Activated T-cell treated with anti-CD3 and anti-CD28 coated beads, Interleukin-2, amount 50 U/mL, for 24 hours (primary cell): ENCODE data around the gene ZFAND3.
"Not testable (repeated sequence)": the region's sequence is repeated elsewhere in the genome, so short reads cannot be mapped to it uniquely, and the experiment has no call there.

Source experiments
- DNase-seq: peaks from one replicate; pipeline ENCODE4 v3.0.0-alpha.2; 2020
- H3K27ac Mint-ChIP-seq: 2 replicates; pipeline ENCODE4 v1.8.0; 2020; ENCODE audit warnings: mild to moderate bottlenecking, mixed read lengths
- H3K27me3 Mint-ChIP-seq: 2 replicates; pipeline ENCODE4 v1.8.0; 2020; ENCODE audit warnings: mixed read lengths
- H3K36me3 Mint-ChIP-seq: 2 replicates; pipeline ENCODE4 v1.8.0; 2020; ENCODE audit warnings: low read depth, mixed read lengths
- H3K4me1 Mint-ChIP-seq: 2 replicates; pipeline ENCODE4 v1.8.0; 2020; ENCODE audit warnings: low read depth, mixed read lengths
- H3K4me3 Mint-ChIP-seq: 2 replicates; pipeline ENCODE4 v1.8.0; 2020; ENCODE audit warnings: mild to moderate bottlenecking, moderate library complexity, mixed read lengths
- H3K9me3 Mint-ChIP-seq: 2 replicates; pipeline ENCODE4 v1.8.0; 2020; ENCODE audit warnings: mixed read lengths

The ZFAND3 gene

DNA sequence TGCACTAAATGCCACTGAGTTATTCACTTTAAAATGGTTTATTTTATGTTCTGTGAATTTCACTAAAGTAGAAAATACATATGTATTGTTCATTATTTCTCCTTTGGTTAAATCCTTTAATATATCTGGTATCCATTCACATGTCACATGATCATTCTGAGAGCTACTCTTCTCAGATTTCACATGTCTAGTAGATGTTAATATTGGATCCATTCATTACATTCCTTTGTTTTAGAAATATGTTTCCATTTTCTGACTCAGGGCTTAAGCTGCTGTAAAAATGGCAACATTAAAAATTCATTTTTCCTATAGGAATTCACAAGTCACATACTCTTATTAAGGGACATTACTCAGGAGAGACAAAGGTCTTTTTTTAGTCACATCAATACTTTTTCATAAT, 205.4 kb downstream of the ZFAND3 start:
- H3K4me1 Mint-ChIP-seq, result peaks cover 52% of the 10 kb centered on the region
- peaks cover 4% of the 10 kb centered on the region for H3K9me3 Mint-ChIP-seq
- H3K4me3 Mint-ChIP-seq, result no peak overlapping the region
- peaks cover 12% of the 10 kb centered on the region for H3K36me3 Mint-ChIP-seq
- H3K27me3 Mint-ChIP-seq, result no peaks in the 10 kb centered on the region
- no peak overlapping the region for H3K27ac Mint-ChIP-seq
- no peak for DNase-seq

DNA sequence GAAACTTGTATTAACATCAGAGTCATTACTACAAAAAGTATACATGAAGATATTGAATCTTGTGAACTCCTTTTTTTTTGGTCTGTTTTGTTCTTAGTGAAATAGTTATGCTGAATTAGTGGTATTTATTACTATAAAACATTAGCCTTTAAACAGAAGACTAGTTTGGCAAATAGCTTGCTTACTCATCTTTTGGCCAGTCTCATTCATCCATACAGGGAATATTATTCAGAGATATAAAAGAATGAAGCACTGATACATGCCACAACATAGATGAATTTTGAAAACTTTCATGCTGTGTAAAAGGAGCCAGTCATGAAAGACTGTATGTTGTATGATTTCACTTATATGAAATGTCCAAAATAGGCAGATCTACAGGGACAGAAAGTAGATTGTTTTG, 205.9 kb downstream of the ZFAND3 start:
- DNase-seq, result no peak
- Mint-ChIP-seq H3K4me1 (peaks cover 56% of the 10 kb centered on the region), H3K27ac (no peak overlapping the region), H3K27me3 (no peaks in the 10 kb centered on the region), H3K36me3 (peaks cover 12% of the 10 kb centered on the region), H3K9me3 (peaks cover 4% of the 10 kb centered on the region), H3K4me3 (no peak overlapping the region)

DNA sequence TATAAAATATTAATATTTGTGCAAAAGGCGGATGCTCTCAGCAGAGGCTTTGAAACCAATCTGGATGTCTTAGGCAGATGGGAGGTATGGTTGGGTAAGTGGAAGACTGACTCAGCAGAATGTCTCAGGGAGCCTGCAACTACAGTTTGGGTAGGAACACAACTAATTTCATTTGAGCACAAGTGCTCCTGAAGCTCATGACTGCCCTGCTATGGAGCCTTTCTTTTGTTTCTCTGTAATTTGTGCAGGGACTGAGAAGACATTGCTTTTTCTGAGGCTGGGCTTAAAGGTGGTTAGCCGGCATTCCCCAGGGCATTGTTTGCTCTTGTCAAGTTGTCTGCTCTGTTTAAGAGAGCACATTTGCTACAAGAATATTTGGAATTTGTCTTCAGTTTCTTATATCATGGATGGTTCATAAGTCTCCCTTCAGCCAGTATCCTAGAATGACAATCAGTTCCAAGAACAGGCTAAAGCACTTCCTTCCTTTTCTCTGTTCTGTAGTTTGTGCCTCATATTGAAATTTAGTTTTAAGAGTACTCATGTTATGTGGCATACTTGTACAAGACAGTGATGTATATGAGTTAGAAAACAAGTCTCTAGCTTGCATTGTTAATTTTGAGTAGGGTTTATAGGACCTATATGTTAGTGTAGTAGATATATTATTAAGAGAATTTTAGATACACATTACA, 208.3 kb downstream of the ZFAND3 start:
- peaks cover 61% of the 10 kb centered on the region for H3K4me1 Mint-ChIP-seq
- H3K9me3 Mint-ChIP-seq, result peaks cover 4% of the 10 kb centered on the region
- H3K27me3 Mint-ChIP-seq, result no peaks in the 10 kb centered on the region
- H3K27ac Mint-ChIP-seq, result peak overlapping the region; percentile 62
- H3K4me3 Mint-ChIP-seq, result no peak overlapping the region
- peaks cover 12% of the 10 kb centered on the region for H3K36me3 Mint-ChIP-seq
- DNase-seq, result no peak

DNA sequence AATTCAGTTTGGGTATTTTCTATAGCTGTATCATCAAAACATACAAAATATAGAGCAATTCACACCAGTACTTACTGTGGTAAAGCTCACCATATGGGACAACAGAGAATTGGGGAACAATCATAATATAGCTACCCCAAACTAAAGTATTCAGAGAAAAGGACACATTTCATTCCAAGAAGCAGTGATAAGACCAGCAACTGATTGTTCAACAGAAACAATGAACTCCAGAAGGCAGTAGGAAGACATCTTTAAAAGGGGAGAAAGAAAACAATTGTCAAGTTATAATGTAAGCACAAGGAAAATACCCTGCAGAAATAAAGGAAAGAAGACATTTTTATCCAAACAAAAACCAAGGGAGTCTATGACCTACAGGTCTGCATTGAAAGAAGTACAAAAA, 210.9 kb downstream of the ZFAND3 start:
- Mint-ChIP-seq H3K27ac (no peak overlapping the region), H3K4me3 (no peak overlapping the region), H3K4me1 (peaks cover 78% of the 10 kb centered on the region), H3K9me3 (no peaks in the 10 kb centered on the region), H3K36me3 (no peaks in the 10 kb centered on the region), H3K27me3 (no peaks in the 10 kb centered on the region)
- no peak for DNase-seq

DNA sequence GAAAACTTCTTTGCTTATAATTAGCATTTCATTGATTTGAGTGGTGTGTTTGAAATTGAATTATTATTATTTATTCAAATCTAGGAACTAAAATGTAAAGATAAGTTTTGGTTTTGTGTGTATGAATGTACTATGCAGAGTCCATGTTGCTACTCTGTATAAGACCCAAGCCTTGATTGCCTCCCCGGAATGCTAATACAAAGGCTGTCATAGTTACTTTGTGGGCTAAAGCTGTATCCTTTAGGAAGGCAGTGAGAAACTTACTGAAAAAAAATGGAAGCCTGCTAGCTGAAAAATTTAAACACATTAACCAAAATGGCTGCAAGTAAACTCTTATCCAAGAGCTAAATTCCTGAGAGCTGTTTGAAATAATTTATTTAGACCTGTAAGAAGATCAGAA, 213.3 kb downstream of the ZFAND3 start:
- Mint-ChIP-seq H3K4me1 (peaks cover 75% of the 10 kb centered on the region), H3K36me3 (no peaks in the 10 kb centered on the region), H3K4me3 (no peak overlapping the region), H3K27ac (no peak overlapping the region), H3K9me3 (no peaks in the 10 kb centered on the region), H3K27me3 (no peaks in the 10 kb centered on the region)
- no peak for DNase-seq

DNA sequence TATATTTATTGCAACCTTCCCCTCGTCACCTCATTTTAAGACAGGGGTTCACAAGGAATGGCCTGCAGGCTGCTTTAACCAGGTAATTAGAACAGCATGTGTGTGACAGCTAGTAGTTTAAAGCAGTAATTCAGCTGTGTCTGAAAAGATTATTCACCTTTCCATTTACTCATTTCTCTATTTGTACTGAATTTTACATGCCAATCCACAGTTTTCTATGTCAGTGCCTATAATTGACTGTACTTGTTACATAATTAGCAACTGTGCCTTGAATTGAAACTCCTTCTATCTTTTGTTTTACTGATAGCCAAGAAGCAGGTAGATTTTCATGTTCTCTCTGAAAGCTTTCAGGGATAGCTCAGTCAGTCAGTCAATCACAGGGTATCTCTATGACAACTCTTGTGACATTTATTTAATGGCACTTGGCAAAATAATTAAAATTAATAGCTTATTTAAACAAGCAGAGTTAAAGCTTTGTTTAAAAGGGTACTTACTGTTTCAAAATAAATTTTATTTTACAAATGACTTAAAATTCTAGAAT, 214.0 kb downstream of the ZFAND3 start:
- Mint-ChIP-seq H3K4me1 (peaks cover 71% of the 10 kb centered on the region), H3K4me3 (no peak overlapping the region), H3K27ac (no peak overlapping the region), H3K36me3 (no peaks in the 10 kb centered on the region), H3K27me3 (no peaks in the 10 kb centered on the region), H3K9me3 (no peaks in the 10 kb centered on the region)
- DNase-seq, result no peak

DNA sequence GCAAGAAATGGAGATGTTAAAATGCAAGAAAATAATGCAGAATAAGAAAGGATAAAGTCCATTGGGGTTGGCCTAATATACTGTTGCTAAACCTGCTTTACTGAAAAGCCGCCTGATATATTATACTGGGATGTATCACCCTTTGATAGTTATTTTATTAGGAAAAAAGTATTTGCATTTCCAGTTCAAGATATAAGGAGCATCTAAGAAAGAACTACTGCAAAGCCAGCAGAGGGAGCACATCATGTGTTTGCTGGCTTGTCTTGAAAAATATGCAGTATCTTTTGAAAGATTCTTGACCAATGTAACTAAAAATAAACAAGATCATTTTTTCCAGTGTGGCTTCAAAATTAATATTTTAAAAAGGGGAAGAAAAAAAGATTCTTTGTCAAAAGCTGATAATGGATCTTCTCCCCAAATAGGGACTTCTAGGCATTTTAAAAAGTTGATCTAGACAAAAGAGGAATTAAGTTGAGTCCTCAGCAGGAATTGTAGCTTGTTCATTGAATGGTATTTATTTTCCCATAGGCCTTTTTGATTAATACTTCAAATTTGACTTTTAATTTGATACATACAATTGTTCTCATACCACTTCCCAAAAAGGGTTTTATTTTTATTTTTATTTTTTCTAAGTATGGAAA, 214.9 kb downstream of the ZFAND3 start:
- no peak for DNase-seq
- Mint-ChIP-seq H3K4me1 (peaks cover 69% of the 10 kb centered on the region), H3K27ac (no peak overlapping the region), H3K36me3 (peaks cover 2% of the 10 kb centered on the region), H3K9me3 (no peaks in the 10 kb centered on the region), H3K4me3 (no peak overlapping the region), H3K27me3 (no peaks in the 10 kb centered on the region)

DNA sequence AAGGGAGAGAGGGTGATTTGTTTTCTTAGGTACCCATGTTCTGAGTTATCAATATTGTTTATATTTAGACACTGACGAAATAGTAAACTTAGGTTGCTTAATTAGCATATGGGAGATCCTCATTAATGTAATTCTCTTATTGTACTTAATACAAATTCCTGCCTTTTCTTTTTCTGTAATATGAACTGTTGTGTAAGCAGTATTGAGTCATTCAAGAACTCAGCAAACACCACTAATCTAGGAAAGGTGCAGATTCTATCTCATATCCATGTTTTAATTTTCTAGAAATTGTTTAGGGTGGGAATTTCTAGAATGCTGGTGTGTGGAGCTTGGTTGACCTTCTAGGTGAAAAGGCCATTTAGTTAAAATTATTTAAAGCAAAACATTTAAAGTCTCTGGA, 216.0 kb downstream of the ZFAND3 start:
- DNase-seq, result no peak
- no peaks in the 10 kb centered on the region for H3K9me3 Mint-ChIP-seq
- H3K4me3 Mint-ChIP-seq, result no peak overlapping the region
- no peak overlapping the region for H3K27ac Mint-ChIP-seq
- H3K27me3 Mint-ChIP-seq, result no peaks in the 10 kb centered on the region
- H3K4me1 Mint-ChIP-seq, result peaks cover 65% of the 10 kb centered on the region
- peaks cover 2% of the 10 kb centered on the region for H3K36me3 Mint-ChIP-seq

DNA sequence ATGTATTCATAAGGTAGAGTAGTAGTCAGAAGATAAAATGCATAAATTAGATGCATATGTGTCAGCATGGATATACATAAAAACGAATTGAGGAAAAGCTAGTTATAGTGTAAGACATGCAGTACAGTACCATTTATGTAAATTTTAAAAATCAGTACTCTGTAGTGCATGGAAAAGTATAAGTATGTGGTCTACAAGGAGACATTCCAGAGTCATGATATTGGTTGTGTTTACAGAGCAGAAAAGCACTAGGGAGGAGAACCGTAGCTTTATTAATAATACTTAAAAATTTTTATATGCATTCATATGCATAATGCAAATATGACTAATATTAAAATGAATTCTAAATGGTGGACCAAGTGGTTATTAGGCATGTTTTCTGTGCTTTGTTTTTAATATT, 220.0 kb downstream of the ZFAND3 start:
- Mint-ChIP-seq H3K27ac (no peak overlapping the region), H3K36me3 (peaks cover 3% of the 10 kb centered on the region), H3K27me3 (no peaks in the 10 kb centered on the region), H3K4me3 (no peak overlapping the region), H3K4me1 (peaks cover 42% of the 10 kb centered on the region), H3K9me3 (no peaks in the 10 kb centered on the region)
- DNase-seq, result no peak

DNA sequence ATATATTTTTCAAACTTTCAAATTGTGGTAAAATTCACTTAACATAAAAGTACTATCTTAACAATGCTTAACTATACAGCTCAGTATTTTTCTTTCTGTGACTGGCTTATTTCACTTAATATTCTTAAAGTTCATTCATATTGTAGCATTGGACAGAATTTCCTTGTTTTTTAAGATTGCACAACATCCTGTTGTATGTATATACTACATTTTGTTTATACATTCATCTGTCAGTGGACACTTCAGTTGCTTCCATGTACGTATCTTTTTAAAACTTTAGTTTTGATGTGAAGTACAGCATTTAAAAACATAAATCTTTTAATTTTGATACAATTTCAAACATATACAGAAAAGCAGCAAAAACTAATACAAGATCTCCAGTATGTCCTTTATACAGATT, 220.7 kb downstream of the ZFAND3 start:
- Mint-ChIP-seq H3K36me3 (peaks cover 5% of the 10 kb centered on the region), H3K9me3 (no peaks in the 10 kb centered on the region), H3K4me3 (no peak overlapping the region), H3K27ac (no peak overlapping the region), H3K27me3 (no peaks in the 10 kb centered on the region), H3K4me1 (peaks cover 37% of the 10 kb centered on the region)
- DNase-seq, result no peak

DNA sequence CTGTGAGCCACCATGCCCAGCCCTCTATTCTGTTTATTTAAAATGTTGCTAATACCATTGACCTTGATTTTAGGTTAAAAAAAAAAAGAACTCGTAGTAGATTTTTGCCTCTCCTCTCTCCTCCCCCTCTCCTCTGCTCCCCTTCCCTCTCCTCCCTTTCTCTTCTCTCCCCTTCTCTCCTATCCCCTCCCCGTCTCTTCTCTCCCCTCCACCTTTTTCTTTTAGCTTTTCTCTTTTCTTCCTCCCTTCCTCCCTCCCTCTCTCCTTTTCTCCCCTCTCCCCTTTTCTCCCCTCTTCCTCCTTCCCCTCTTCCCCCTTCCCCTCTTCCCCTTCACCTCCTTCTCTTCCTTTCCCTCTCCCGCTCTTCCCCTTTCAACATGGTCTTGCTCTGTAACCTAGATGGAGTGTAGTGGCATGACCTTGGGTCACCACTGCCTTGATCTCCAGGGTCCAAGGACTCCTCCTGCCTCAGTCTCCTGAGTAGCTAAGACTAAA, 223.8 kb downstream of the ZFAND3 start:
- no peak overlapping the region for H3K27ac Mint-ChIP-seq
- H3K27me3 Mint-ChIP-seq, result no peaks in the 10 kb centered on the region
- no peak overlapping the region for H3K4me3 Mint-ChIP-seq
- H3K9me3 Mint-ChIP-seq, result no peaks in the 10 kb centered on the region
- peaks cover 5% of the 10 kb centered on the region for H3K36me3 Mint-ChIP-seq
- DNase-seq, result no peak
- H3K4me1 Mint-ChIP-seq, result peaks cover 19% of the 10 kb centered on the region

DNA sequence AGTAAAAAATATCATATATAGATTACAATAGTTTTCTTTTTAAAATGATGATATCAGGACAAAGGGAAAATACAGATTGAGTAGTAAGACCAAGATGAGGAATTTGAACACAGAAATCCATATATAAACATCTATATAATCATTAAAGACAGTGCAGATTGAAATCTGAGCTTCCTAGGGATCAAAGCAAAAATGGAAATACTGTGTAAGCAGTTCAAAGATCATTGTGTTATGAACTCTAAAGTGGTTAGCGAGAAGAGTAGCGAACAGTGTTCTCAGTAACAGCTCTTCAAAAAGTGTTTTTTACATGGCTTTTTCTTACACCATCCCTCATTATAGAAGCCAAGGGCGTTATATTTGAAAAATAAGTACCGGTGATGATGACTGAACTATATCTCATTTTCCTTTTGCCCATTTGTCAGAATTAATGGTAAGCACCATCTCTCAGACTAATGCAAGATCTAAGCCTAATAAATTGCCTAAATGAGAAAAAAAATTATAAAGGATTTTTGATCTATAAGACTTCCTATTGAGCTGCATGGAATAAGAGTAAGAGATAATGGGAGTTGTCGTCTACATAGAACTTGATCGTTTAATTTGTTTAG, 226.3 kb downstream of the ZFAND3 start:
- H3K9me3 Mint-ChIP-seq, result peaks cover 8% of the 10 kb centered on the region
- H3K27ac Mint-ChIP-seq, result no peak overlapping the region
- H3K4me1 Mint-ChIP-seq, result peaks cover 19% of the 10 kb centered on the region
- DNase-seq, result no peak
- H3K4me3 Mint-ChIP-seq, result no peak overlapping the region
- H3K27me3 Mint-ChIP-seq, result no peaks in the 10 kb centered on the region
- H3K36me3 Mint-ChIP-seq, result peaks cover 12% of the 10 kb centered on the region

DNA sequence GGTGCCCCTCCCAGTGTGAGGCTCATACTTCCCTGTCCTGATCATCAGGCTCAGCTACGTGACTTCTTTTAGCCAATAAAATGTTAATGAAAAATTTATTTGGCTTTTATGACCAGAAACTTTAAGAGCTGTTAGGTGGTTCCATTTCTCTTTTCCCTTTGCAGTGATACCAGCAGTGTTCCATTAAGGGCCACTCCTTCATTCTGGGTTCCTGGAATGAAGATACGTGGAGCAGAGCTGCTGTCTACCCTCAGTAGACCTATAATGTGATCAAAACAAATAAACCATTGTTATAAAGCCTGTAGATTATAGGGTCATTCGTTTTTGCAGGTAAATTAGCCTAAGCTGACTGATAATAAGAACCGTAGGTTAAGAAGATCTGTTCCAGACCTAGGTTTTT, 228.0 kb downstream of the ZFAND3 start:
- Mint-ChIP-seq H3K27ac (no peak overlapping the region), H3K4me1 (peaks cover 19% of the 10 kb centered on the region), H3K36me3 (peaks cover 12% of the 10 kb centered on the region), H3K9me3 (peaks cover 8% of the 10 kb centered on the region), H3K27me3 (no peaks in the 10 kb centered on the region), H3K4me3 (no peak overlapping the region)
- DNase-seq, result no peak

DNA sequence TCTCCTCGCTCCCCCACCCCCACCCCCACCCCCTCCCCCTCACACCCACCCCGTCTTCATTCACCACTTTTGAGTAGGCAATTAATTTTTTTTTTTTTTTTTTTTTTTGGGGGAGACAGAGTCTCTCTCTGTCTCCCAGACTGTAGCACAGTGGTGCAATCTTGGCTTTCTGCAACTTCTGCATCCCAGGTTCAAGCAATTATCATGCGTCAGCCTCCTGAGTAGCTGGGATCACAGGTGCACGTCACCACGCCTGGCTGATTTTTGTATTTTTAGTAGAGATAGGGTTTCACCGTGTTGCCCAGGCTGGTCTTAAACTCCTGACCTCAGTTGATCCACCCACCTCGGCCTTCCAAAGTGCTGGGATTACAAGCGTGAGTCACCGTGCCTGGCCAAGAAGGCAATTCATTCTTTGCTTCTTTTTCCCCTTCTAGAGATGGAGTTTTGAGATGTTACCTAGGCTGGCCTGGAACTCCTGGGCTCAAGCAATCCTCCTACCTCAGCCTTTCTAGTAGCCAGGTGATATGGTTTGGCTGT, 230.4 kb downstream of the ZFAND3 start:
- not testable (repeated sequence) for H3K27ac Mint-ChIP-seq, H3K4me3 Mint-ChIP-seq, H3K36me3 Mint-ChIP-seq, H3K27me3 Mint-ChIP-seq, H3K9me3 Mint-ChIP-seq, DNase-seq
- peaks cover 25% of the 10 kb centered on the region for H3K4me1 Mint-ChIP-seq
